Caco-2 (cell line): ENCODE results near the gene NSUN4. TPM values are rescaled to one million over a fixed set of nuclear protein-coding genes. Genes with fewer than 3 reads are reported as not detected.

Experiments used
- BruUV-seq: library from RNA; stranded (reverse); fragments of 400-500 nt; replicated peaks from 2 replicates; lab custom pipeline; 2021; lab: Mats Ljungman, UMichigan
- CTCF ChIA-PET: fragments of 300-600 bp; sonication (Branson Sonifier 250); formaldehyde crosslinking; loops from one replicate; lab custom pipeline; 2022; ENCODE audit warnings: antibody characterized with exemption; lab: Charles Lee
- POLR2A ChIA-PET: fragments of 300-600 bp; sonication (Branson Sonifier 250); formaldehyde crosslinking; loops from one replicate; lab custom pipeline; 2022; ENCODE audit warnings: antibody characterized with exemption; lab: Charles Lee
- DNase-seq, 2 experiments: peaks; one replicate each; pipeline versions ENCODE4 v3.0.0 to v3.0.0-alpha.2; 2020 to 2022
- H3K27me3 ChIP-seq: replicated peaks from 2 replicates; pipeline ENCODE4 v1.6.0; 2011; ENCODE audit warnings: low read length; ENCODE audit not compliant: control insufficient read depth, insufficient read depth
- H3K36me3 ChIP-seq: 2 replicates; pipeline ENCODE4 v1.5.1; 2011; ENCODE audit warnings: low read length; ENCODE audit not compliant: control insufficient read depth, insufficient read depth
- H3K4me1 ChIP-seq: fragments of 250-450 bp; sonication (Bioruptor Pico); 2 replicates; pipeline ENCODE4 v1.5.1; 2020; ENCODE audit warnings: mild to moderate bottlenecking
- H3K4me3 ChIP-seq: 2 replicates; pipeline ENCODE4 v1.5.1; 2011; ENCODE audit warnings: low read depth, mild to moderate bottlenecking, control low read depth, low read length
- H3K9me3 ChIP-seq: fragments of 250-450 bp; sonication (Bioruptor Pico); 2 replicates; pipeline ENCODE4 v1.5.1; 2020; ENCODE audit warnings: mild to moderate bottlenecking, moderate library complexity
- H3K27ac Mint-ChIP-seq: one replicate; pipeline ENCODE4 v1.8.0; 2022; ENCODE audit warnings: mixed read lengths; ENCODE audit not compliant: unreplicated experiment
- H3K27me3 Mint-ChIP-seq: one replicate; pipeline ENCODE4 v1.8.0; 2022; ENCODE audit warnings: mixed read lengths; ENCODE audit not compliant: insufficient read depth, unreplicated experiment
- H3K36me3 Mint-ChIP-seq: one replicate; pipeline ENCODE4 v1.8.0; 2022; ENCODE audit warnings: mild to moderate bottlenecking, mixed read lengths; ENCODE audit not compliant: insufficient read depth, unreplicated experiment
- H3K4me1 Mint-ChIP-seq: one replicate; pipeline ENCODE4 v1.8.0; 2022; ENCODE audit warnings: low read depth, mixed read lengths; ENCODE audit not compliant: unreplicated experiment
- H3K4me3 Mint-ChIP-seq: one replicate; pipeline ENCODE4 v1.8.0; 2022; ENCODE audit warnings: mild to moderate bottlenecking, moderate library complexity, mixed read lengths; ENCODE audit not compliant: unreplicated experiment
- H3K9me3 Mint-ChIP-seq: one replicate; pipeline ENCODE4 v1.8.0; 2022; ENCODE audit warnings: mixed read lengths; ENCODE audit not compliant: unreplicated experiment
- intact Hi-C: fragments of 100-400 bp; cut with micrococcal nuclease; formaldehyde crosslinking; loops from one replicate; pipeline ENCODE4 v1.10.0; 2022; ENCODE audit not compliant: unreplicated experiment
- total RNA-seq: library from RNA; stranded (reverse); gene quantifications from 2 replicates; pipeline ENCODE4 v1.2.3, GENCODE V29; 2022
- TF ChIP-seq, protein P1 (sequence below), 2 experiments: fragments of 200-600 bp in 1 of 2; IDR thresholded peaks; 1 replicate in 1 of 2; 2 replicates in 1 of 2; pipeline versions ENCODE4 v1.5.1 to v1.8.0; 2011 to 2022; ENCODE audit warnings: antibody characterized with exemption in 1 of 2, control low read depth in 1 of 2, inconsistent platforms in 1 of 2, low read depth in 1 of 2, low read length in 1 of 2, mild to moderate bottlenecking in 1 of 2, moderate library complexity in 1 of 2; ENCODE audit not compliant: insufficient read depth in 1 of 2, severe bottlenecking in 1 of 2, unreplicated experiment in 1 of 2

Gene NSUN4
- total RNA-seq, 1 experiment from 2014 or later: 21.8 TPM

DNA sequence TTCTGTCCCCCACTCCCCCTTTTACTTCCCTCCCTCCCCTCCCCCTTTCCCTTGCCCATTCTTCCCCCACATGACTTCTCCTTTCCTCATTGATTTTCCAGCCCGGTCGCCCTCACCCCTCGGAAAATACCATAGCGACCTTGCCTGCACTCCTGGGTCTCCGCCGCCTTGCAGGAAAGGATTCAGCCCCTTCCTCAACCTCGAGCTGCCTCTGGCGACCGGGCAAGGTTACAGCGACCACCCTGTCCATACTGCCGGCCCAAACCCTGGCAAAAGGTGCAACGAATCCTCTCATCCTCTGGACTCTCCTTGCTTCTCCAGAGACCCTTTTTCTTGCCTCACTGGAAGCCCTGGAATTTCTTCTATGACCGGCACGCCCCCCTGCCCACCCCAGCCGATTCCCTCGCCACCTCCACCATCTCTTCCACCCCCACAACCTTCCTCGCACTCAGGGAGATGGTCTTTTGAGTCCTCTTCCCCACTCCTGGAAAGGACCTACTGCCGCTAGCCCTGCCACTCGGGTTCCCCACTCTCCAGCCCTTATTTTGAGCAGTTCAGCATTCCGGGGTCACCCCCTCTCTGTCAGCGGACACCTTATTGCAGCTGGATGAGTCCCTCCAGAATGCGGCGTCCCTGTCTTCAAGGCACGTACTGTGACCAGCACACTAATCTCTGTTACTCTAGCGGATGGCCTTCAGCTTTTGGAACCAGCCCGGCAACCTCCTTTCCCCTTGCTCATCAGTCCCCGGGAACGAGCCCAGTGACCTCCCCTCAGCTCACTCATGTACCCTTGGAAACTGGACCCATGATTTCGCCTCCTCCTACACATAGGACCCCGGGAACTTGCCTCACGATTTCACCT, 846 bp downstream of the NSUN4 start:
- H3K4me1 ChIP-seq: no peaks in the 10 kb centered on the region
- H3K4me3 Mint-ChIP-seq: peak overlapping the region; percentile 93
- H3K27ac Mint-ChIP-seq: peak overlapping the region; percentile 95
- no peaks in the 10 kb centered on the region for H3K9me3 ChIP-seq
- peaks cover 18% of the 10 kb centered on the region for H3K4me1 Mint-ChIP-seq
- ChIA-PET CTCF (no interaction called here), POLR2A (interaction anchor here (0.6 kb wide), 1 partner anchor 1541 kb away, joined by 3 read pairs; the partner anchor contains the start of gene PLK3)
- no peaks in the 10 kb centered on the region for H3K36me3 ChIP-seq
- H3K27me3 ChIP-seq: no peaks in the 10 kb centered on the region
- H3K36me3 Mint-ChIP-seq: peaks cover 25% of the 10 kb centered on the region
- TF ChIP-seq, protein P1, sequence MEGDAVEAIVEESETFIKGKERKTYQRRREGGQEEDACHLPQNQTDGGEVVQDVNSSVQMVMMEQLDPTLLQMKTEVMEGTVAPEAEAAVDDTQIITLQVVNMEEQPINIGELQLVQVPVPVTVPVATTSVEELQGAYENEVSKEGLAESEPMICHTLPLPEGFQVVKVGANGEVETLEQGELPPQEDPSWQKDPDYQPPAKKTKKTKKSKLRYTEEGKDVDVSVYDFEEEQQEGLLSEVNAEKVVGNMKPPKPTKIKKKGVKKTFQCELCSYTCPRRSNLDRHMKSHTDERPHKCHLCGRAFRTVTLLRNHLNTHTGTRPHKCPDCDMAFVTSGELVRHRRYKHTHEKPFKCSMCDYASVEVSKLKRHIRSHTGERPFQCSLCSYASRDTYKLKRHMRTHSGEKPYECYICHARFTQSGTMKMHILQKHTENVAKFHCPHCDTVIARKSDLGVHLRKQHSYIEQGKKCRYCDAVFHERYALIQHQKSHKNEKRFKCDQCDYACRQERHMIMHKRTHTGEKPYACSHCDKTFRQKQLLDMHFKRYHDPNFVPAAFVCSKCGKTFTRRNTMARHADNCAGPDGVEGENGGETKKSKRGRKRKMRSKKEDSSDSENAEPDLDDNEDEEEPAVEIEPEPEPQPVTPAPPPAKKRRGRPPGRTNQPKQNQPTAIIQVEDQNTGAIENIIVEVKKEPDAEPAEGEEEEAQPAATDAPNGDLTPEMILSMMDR (IDR thresholded peaks at IDR 0.05; ENCODE audit: insufficient read depth in 1 of 2, low read depth in 1 of 2, low read length in 1 of 2, severe bottlenecking in 1 of 2, unreplicated experiment in 1 of 2): no peak
- BruUV-seq: no TSS peak
- H3K4me3 ChIP-seq: peak overlapping the region; percentile 69
- no peaks in the 10 kb centered on the region for H3K9me3 Mint-ChIP-seq
- H3K27me3 Mint-ChIP-seq: no peaks in the 10 kb centered on the region
- intact Hi-C loops: loop anchor here (2.0 to 10.0 kb wide), 2 partner anchors 39 to 57 kb away; partner anchors contain the start of genes LRRC41 and UQCRH
- DNase-seq: peak in 1 of 2 experiments; percentile 7

DNA sequence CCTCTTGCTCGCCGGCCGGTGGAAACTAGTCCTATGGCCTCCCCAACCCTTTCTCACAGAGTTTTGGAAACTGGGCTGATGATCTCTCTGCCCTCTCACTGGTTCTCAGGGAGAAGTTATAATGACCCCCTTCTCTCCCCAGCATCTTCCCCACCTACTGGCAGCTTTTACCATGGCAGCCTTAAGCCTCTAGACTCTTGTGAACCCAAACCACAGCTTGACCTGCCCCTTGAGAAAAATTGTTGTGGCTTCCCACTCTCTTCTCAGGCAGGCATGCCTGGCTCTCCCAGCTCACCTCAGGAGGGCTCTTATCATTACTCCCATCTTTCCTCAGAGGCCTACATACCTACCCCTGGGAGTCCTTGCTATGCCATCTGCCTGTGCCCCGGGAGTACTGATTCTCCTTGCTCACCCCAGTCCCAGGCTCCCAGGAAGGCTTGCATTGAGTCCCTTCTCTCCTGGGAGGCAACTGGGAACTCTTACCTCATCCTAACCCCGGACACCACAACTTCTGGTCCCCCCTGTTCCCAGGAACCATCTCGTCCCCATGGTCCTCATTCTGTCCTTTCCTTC, 1.6 kb downstream of the NSUN4 start:
- BruUV-seq: no TSS peak
- H3K27ac Mint-ChIP-seq: peak overlapping the region; percentile 95
- no peaks in the 10 kb centered on the region for H3K27me3 ChIP-seq
- H3K9me3 Mint-ChIP-seq: no peaks in the 10 kb centered on the region
- ChIA-PET CTCF (no interaction called here), POLR2A (no interaction called here)
- no peaks in the 10 kb centered on the region for H3K9me3 ChIP-seq
- no peaks in the 10 kb centered on the region for H3K27me3 Mint-ChIP-seq
- TF ChIP-seq, protein P1 (IDR thresholded peaks at IDR 0.05; ENCODE audit: insufficient read depth in 1 of 2, low read depth in 1 of 2, low read length in 1 of 2, severe bottlenecking in 1 of 2, unreplicated experiment in 1 of 2): peak in 1 of 2 experiments; percentile 15
- H3K4me1 Mint-ChIP-seq: peaks cover 18% of the 10 kb centered on the region
- no peak for DNase-seq
- no peak overlapping the region for H3K4me3 ChIP-seq
- H3K4me3 Mint-ChIP-seq: peak overlapping the region; percentile 93
- H3K36me3 ChIP-seq: no peaks in the 10 kb centered on the region
- peaks cover 32% of the 10 kb centered on the region for H3K36me3 Mint-ChIP-seq
- no peaks in the 10 kb centered on the region for H3K4me1 ChIP-seq
- intact Hi-C loops: loop anchor here (10.0 kb wide), 1 partner anchor 57 kb away; no protein-coding TSS in a partner anchor

DNA sequence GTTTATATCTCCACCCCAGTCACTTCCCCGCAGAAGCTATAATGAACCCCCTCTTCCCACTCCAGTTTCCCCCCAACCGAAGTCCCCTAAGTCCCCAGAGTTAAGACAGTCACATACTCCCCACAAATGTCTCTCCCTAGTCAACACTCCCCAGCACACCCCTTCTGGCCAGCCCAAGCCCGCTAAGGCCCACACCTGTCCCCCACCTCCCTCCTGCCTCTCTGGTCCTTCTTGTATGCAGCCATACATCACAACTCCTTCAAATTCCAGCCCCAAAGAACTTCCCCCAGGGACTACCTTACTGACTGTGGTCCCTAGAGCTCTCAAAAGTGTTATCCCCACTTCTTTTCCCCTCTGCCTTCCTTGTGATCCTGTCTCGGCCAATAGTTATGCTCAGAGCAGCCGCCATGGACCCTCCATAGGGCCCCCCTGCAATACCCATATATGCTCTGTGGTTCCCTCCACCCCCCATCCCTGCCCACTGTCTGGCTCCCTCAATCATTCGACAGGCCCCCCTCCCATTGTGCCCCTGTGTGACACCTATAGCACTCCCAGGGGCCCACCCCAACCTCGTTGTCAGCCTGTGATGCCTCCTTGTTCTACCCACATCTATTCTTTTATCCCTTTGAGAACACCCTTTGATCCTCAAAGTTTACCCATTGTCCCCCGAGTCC, 2.2 kb downstream of the NSUN4 start:
- Mint-ChIP-seq H3K9me3 (no peaks in the 10 kb centered on the region), H3K4me3 (peak overlapping the region; percentile 93), H3K4me1 (peaks cover 24% of the 10 kb centered on the region), H3K36me3 (peaks cover 34% of the 10 kb centered on the region), H3K27ac (peak overlapping the region; percentile 95), H3K27me3 (no peaks in the 10 kb centered on the region)
- Histone ChIP-seq H3K4me1 (no peaks in the 10 kb centered on the region), H3K27me3 (no peaks in the 10 kb centered on the region), H3K36me3 (no peaks in the 10 kb centered on the region), H3K4me3 (no peak overlapping the region), H3K9me3 (no peaks in the 10 kb centered on the region)
- TF ChIP-seq, protein P1 (IDR thresholded peaks at IDR 0.05; ENCODE audit: insufficient read depth in 1 of 2, low read depth in 1 of 2, low read length in 1 of 2, severe bottlenecking in 1 of 2, unreplicated experiment in 1 of 2): no peak
- no peak for DNase-seq
- intact Hi-C loops: loop anchor here (10.0 kb wide), 1 partner anchor 58 kb away; no protein-coding TSS in a partner anchor
- ChIA-PET POLR2A (no interaction called here), CTCF (no interaction called here)
- BruUV-seq: no TSS peak
